NCI-H226 (cell line): ENCODE results near the gene DOCK9.

Experiments
- DNase-seq: peaks from one replicate; pipeline ENCODE4 v3.0.0-alpha.2; 2015

Gene DOCK9

DNA sequence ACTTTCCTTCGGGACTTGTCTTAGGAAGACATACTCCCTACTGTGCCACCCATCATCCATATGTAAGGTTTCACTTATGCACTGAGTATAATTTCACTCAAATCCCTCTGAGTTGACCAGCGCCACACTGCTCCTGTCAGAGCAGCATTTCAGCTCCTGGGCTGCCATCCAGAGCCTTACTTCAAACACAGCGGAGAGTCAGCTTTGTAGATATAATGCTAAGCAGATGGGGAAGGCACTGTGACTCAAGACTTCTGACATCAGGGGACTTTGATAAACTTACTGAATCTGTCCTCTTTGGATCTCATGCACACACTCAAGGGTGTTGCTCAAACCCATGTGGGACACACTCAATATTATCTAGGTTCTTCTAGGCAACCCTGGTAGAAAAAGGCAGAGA, 34.9 kb downstream of the DOCK9 start:
- no peak for DNase-seq

DNA sequence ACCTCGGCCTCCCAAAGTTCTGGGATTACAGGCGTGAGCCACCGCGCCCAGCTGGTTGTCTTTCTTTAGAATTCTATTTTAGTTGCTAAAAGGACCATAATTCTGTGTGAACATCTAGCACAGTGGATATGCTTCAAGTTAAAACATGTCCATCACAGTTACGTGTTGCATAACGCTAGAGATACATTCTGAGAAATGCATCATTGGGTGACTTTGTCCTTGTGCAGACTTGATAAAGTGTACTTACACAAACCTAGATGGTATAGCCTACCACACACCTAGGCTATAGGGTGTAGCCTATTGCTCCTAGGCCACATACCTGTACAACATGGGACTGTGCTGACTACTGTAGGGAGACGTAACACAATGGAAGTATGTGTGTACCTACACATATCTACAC, 35.4 kb downstream of the DOCK9 start:
- no peak for DNase-seq

DNA sequence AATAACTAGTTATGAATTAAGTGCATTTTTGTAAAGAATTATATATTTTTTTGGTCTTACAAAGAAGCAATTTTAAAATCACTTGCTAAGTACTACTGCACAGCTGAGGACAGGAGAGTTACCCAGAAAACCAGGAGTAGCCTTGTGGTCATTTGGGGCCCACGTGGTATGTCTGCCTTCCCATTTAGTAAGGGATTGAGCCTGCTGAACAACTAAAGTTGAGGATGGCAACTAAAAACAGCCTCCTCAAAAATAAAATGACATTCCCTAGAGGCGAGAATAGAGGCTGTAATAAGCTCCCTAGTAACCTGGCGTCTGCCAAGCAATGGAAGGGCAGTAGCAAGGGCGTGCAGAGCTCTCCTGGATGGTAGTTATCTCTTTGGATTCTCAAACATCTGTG, 36.3 kb downstream of the DOCK9 start:
- DNase-seq, result no peak

DNA sequence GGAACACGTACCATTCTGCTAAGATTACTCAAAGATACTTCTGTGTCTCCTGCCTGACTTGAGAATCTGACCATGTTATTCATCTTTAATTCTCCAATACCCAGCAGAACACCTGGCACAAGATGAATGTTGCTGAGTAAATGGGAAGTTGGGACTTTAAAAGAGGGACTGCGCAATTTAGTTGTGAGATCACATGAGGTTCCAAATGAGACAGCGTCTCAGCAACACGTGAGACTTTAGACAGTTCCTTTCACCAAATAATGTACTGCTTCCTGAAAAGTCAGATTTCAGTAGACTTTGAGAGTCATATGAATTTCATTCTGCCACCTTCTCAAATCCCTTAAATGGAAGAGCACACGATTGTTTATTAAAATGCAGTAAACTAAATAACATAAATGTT, 36.7 kb downstream of the DOCK9 start:
- DNase-seq, result no peak

DNA sequence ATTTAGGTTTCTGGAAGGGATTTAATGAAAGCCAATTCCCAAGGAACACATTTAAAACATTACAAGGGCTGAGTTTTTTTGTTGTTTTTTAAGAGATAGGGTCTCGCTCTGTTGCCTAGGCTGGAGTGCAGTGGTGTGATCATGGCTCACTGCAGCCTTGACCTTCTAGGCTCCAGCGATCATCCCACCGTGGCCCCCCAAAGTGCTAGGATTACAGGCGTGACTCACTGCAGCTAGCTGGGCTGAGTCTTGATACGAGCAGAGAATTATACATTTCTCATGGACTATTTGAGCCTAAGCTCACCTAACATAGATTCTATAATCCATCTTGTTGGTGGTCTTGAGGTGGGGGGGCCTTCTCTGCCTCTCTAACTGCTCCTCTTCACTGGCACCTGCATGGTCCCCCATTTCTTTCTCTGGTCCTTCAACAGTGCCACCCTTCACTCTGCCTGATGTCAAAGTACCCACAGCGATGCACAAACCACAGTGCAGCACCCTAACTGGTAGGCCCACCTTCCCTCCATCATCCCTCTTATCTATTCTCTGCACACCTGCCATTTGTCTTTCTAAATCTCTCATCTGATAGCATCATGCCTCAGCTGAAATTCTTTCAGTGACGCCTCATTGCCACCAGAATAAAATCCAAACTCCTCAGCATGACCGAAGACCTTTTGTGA, 37.4 kb downstream of the DOCK9 start:
- DNase-seq, result no peak

DNA sequence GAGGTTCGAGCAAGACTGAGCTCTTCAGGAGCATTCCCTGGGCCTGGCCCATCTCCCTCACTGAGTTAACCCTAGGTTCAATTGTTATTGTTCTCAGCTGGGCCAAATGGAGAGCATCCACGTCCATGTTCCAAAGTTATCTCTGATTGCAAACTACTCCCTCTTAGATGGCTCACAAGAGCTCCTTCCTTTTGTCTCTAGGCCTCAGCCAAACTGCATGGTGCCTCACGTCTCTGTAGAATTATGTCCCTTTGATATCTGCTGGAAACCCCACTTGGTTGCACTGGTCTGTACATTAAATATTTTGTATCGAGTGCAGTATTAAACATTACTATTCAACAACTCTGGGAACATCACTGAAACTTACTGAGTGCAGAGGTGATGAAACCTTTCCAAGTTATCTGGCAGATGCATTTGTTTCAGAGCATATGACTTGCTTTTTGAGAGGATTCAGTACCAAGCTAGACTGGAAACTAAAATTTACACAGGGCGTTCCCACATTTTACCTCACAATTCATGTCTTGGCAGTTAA, 38.1 kb downstream of the DOCK9 start:
- no peak for DNase-seq

DNA sequence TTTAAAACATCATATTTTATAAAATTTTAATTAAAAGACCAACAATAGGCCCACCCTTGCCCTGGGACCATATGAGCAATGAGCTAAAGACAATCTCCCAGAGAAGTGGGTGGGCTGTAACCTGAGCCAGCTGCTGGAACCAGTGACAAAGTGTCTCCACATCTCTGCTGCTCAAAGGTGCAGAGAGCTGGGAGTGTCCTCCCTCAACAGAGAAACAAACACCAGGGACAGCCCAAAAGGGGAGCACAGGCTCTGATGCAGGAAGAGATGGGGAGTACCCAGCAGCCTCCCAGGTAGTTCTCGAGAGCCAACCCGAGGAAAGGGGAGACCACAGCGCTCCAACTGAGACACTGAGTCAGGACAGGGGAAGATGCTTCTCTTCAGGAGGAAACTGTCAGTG, 39.1 kb downstream of the DOCK9 start:
- no peak for DNase-seq

DNA sequence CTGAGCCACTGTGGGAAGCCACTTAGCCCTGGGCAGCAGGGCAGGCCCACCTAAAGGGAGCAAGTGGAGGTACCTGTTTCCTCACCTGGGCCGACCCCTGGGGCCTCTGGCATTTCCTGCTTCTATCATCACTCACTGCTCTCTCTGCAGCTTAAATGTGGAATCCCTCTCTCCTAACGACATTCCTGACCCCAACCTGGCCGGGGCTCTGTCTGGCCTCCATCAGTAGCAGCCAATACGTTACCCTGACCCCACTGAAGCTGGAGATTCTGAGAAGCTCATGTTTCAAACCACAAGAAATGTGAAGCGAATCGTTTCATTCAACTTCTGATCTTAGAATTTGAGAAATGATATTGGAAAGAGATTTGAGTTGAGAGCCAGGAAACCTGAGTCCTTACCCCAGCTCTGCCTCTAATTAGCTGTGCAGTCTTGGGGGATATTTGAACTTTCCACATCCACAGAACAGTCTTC, 39.9 kb downstream of the DOCK9 start:
- no peak for DNase-seq

DNA sequence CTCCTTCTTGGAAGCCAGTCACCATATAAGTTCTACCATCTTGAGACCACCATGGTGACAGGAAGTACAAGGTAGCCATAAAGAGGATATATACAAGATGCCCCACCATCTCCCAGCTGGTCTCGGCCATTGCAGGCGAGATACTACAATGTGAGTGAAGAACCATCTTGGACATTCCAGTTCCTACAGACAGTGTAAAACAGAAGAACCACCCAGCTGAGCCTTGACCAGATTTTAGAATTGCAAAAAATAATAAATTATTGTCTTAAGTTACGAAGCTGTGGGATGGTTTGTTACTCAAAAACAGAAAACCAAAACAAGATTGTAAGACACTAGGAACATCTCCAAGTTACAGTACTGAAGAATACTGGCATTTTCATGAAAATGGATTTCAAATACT, 43.6 kb downstream of the DOCK9 start:
- DNase-seq, result no peak

DNA sequence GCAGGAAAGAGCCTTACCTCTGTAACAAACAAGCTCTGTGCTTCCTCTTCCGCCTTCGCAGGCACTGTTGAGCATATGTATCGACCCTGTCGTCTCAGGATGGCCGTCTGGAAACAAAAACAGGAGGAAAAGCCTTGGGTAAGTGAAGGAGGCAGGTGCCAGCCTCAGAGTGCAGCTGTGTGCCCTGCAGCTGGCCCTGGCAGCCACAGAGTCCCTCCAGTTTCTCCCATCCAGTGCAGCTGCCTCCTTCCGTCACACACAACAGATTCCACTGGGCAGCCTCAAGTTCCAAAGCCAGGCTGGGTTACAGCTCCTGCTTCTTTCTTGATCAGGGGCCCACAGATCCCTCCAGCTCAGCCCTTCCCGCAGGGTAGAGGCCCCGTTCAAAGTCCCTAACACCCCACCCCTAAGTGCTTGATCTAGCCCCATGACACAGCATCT, 47.7 kb downstream of the DOCK9 start:
- DNase-seq, result no peak

DNA sequence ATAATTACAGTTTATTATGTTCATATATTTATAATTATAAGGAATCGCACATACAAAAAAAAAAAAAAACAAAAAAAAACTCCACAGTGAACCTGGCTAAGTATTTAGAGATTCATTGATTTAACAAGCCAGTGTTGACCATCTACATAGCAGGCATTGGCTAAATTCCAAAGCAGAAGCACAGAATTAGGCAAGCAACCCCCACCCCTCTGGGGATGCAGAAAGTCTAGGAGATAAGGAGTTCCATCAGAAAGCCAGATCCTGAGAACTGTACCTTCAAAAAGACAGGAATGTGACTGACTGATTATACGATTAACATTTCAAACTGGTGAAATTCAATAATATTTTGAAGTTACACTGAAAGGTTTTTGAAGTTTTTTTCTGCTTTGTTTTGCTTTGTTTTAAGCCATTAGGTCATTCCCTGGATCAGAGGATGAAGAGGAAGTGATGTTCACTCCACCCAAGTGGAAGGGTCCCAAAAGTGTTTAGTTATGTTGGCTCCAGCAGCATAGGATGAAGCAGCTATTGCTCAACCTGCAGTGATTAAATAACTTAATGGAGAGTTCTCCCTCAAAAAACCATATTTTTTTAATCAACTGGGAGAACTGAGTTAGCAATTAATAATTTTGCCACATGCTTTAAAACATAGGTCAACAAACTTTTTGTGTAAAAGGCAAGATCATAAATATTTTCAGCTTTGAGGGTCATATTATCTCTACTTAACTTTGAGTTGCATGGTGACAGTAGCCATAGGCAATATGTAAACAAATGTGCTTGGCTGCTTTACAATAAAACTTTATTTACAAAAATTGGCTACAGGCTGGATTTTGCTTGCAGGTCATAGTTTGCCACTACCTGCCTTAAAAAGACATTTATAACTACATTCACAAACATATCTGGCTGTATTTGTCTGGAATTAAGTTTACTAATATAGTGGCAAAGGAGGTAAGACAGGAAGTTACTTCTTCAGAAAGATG, 49.6 kb downstream of the DOCK9 start:
- peak; percentile 55 for DNase-seq

DNA sequence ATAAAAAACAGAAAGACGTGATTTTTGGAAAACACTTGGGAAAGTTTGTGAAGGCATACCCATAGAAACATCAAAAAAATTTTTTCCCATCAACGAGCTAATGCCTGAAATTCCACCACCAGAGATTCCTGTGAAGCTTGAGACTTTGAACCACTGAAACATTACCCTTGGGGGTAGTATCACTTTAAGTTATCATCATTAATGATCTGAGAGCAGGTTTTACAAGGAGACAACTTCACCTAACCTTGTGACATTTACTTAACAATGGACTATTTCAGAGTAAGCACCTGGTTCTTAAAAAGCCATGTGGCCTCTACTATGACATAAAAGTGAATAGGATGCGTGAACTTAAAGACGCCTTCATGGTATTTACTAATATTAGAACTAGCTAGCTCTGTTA, 51.9 kb downstream of the DOCK9 start:
- no peak for DNase-seq

DNA sequence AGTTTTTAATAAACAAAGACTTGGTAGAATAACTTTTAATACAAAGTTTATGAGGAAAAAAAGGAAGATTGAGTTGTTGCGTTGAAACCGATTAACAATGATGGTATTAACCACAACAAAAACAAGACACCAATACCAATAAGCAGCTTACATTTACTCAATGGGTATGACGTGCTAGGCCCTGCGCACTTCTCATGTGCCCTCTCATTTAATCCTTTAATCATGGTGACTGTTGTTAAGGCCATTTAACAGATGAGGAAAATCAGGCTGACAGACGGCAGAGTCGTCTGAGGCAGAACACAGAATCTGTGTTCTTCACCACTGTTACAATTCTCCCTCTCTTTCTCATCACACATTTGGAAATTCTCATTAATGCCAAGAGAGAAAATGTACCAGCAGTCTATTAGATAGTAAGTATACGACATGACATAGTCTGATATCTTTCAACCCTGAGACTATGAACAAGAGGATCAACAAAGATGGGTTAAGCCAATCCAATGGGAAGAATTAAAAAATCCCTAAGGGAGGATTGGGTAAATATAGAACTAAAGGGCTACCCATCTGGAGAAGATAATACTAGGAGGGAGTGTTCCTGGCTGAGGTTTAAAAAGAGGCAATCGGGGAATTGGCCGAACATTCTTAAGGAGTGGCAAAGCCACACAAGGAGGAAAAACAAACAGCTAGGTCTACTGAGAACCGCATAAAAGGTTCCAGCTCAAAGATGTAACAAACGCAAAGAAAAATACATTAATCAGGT, 54.0 kb downstream of the DOCK9 start:
- DNase-seq, result no peak

DNA sequence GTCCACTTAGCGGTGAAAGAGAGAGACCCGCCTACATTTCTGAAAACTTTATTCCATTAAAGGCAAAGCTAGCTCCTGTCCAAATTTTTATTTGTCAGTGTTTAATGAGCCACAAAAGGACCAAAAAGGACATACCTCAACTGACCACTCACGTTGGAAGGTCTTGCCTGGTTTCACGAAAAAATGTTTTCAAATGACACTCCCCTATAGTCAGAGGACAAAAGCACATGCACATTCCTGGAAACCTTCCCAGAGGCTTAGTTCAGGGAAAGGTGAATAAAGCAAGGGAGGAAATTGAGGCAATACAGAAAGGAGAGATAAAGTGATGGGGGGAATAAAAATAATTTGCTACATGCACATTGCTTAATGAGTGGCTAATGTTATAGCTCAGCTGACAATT, 55.6 kb downstream of the DOCK9 start:
- DNase-seq, result no peak

DNA sequence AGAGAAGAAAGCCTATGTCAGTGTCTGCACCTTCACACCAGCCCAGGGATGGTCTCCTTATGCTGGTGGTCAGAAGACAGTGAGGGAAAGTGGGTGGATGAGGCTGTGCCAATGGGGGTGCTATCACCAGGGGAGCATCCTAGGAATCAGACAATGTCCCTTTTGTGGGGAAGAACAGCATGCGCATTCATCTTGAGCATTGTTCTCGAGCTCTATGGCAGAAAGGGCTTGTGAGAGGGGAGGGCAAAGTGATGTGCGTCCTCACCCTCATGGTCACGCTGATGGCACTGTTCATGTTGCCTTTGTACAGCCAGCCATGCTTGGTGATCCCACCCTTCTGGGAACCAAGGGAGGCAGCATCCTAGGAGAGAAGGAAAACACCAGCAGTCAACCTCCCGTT, 56.1 kb downstream of the DOCK9 start:
- DNase-seq, result no peak

DNA sequence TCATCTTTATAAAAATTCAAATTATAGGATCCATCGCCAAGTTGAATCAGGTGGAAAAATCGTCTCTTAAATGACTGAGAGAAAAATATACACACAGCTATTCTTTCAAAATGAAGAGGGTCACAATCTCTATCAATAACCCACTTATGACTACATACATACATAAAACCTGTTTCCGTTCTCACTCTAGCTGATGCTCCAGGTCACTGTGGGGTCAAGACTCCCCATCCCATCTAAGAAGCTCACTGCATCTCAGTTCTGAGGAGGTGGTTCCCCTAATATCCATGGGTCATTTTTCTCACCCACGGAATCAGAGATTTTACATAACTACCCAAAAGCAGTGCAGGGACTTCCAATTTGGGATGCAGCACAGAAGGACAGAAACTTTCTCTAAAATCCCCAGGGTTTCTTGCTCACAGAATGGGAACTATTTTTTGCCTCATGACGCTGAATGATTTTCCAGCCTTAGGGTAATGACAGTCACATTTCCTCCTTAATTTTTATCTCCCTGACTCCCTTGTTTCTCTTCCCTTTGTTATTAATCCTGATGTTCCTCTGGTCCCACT, 56.8 kb downstream of the DOCK9 start:
- no peak for DNase-seq

DNA sequence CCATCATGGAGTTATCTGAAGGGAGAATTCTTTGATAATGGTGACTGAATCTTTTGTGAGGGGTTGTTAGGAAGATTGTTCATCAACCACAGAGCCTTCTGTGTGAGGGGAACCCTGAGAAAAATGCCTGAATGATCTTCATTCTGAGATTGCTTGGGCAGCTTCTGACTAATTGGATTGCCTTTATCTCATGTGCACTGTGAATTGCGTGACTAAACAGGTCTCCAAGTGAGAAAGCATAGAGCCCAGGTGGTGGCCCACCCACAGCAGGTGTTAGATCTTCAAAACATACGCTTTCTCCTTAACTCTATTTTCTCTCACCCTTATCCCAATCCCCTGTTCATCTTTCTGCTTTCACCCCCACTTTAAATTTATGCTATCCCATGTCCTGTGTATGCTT, 58.3 kb downstream of the DOCK9 start:
- DNase-seq, result no peak

DNA sequence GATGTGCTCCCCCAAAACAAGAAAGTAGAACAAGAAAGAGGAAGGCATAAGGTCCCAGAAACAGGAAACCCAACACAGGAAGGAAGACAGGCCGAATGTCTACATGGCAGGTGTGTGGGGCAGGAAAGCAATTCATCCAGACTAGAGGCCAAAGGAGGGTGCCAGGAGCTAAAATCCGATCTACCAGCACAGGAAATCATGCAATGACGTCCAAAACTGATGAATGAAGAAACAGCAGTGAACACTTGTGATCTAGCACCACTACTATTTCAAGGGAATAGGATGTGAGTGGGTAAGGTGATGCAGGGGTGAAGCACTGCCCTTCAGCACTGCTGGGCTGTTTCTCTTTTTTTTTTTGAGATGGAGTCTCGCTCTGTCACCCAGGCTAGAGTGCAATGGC, 59.1 kb downstream of the DOCK9 start:
- DNase-seq, result no peak

DNA sequence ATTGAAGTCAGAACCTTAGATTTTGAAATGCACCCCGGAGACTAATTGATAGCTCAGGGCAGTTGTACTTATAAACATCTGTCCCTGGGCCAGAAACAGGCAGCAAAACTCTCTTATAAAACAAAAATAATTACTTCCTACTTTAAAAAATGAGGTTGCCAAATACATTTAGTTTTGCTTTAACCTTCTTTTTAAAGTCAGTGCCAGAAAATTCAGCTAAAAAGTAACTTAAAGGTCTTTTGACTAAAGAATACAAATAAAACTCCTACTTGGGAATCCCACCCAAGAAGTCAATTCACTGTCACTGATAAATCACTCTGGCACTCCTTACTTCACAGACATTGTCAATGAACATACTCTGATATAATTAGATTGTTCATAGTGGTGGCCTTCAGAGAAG, 60.7 kb downstream of the DOCK9 start:
- DNase-seq, result no peak

DNA sequence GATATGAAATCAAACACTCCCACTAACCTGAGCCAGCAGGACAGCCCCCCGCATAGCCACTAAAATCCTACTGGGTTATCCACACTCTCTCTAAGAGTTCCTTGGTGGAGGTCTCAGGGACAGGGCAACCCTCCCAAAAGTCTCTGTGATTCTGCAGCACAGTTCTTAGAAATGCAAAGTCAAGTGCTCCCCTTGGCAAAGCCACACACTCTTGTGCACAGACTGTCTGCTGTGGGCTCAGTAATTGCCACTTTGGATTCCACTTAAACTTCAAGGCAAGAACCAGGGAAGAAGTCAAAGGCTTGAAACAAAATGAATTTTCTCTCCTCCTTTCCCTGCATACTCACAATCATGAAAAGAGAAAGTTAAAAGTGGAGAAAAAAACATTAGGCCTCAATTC, 61.5 kb downstream of the DOCK9 start:
- no peak for DNase-seq

DNA sequence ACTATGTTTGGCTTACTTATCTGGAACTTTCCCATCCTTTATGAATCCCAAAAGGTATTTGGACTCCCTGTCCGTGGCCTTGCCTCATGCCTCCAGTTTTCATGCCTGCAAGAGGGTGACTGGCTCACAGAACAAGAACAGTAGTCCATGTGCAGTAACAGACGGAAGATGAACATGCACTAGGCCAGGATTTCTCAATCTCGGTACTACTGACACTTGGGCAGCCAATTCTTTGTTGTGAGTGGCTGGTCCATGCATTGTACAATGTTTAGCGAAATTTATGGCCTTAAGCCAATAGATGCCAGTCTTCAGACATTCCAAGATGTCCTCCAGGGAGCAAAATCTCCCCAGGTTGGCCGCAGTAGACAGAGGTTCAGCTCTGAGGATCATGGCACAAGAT, 61.9 kb downstream of the DOCK9 start:
- no peak for DNase-seq

DNA sequence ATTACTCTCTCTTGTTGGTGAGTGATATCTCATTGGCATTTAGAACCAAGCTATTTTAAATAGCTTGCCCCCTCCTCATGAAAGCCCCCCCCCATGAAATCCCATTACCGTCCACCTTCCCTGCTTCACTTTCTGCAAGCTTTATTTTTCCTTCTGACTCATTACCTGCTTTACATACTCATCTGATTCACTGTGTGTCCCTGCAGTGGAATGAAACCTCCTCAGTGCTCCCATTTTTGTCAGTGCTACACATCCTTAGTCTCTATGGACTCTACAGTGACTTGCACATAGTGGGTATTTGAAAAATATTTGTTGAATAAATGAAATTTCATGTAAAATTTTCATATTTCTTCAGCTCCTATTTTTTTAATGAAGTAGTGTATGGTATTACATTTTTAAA, 62.3 kb downstream of the DOCK9 start:
- no peak for DNase-seq

DNA sequence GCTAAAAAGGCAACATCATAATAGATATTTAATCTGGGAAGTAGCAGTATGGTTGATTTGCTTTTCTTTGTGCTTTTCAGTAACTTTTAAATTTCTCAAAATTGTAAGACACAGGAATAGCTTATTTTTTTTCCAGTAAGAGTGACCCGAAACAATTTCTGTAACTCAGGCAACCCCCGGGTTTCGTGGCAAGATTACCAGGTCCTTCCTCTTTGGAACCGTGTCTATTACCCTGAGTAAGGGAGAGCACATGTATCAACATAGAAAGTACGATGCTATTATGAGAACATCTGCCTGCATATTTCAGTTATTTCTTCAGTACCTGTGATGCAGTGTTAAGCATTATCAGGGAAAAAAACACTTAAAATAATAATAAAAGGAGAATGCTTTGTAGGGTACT, 64.1 kb downstream of the DOCK9 start:
- no peak for DNase-seq
